SK-N-MC (cell line): ENCODE measurements around the gene CTRB2.

Experiments used
- EZH2 ChIP-seq: fragments of 200-600 bp; sonication (generic); IDR thresholded peaks from one replicate; pipeline ENCODE4 v1.6.1; 2017; ENCODE audit warnings: antibody characterized with exemption
- FOXP2 ChIP-seq: optimal IDR thresholded peaks from 2 replicates; pipeline ENCODE3; 2011; ENCODE audit warnings: mild to moderate bottlenecking, moderate library complexity; ENCODE audit not compliant: insufficient read depth; ENCODE audit errors: extremely low read length, control extremely low read depth
- POLR2AphosphoS5 ChIP-seq: IDR thresholded peaks from 2 replicates; pipeline ENCODE4 v1.6.1; 2012; ENCODE audit warnings: mild to moderate bottlenecking, low read depth, low read length, borderline replicate concordance

GRCh38 chr16:75236736-75237397 lies 29.9 kb upstream of the CTRB2 start:
- TF ChIP-seq POLR2AphosphoS5 (no peak), EZH2 (no peak), FOXP2 (no peak)
